ENCODE measurements around the gene MYD88.
"Not testable (repeated sequence)": the region's sequence is repeated elsewhere in the genome, so short reads cannot be mapped to it uniquely, and the experiment has no call there.

MYD88 gene

GRCh38 chr3:38127611-38128302, 10.7 kb upstream of the MYD88 start:
- no peak for DNase-seq

DNA sequence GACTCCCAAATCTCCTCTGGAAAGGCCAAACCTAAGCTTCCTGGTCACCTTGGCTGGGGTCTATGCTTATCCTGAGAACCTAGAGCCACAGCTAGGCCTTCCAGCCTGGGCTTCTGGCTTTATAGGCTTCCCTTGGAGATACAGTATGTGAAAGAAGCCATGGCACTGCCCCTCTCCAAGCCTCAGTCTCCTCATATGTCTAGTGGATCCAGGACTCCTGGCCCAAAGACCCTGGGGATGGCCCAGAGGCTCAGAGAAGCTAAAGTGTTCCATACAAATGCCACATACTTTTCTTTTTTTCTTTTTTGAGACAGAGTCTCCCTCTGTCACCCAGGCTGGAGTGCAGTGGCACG, 10.2 kb upstream of the MYD88 start:
- no peak for DNase-seq

- no peak for DNase-seq
Measured at GRCh38 chr3:38129058-38129457, 9.4 kb upstream of the MYD88 start.

- DNase-seq: no peak
Measured at GRCh38 chr3:38130631-38131065, 7.8 kb upstream of the MYD88 start.

- DNase-seq: no peak
Measured at GRCh38 chr3:38131621-38132369, 6.7 kb upstream of the MYD88 start.

DNA sequence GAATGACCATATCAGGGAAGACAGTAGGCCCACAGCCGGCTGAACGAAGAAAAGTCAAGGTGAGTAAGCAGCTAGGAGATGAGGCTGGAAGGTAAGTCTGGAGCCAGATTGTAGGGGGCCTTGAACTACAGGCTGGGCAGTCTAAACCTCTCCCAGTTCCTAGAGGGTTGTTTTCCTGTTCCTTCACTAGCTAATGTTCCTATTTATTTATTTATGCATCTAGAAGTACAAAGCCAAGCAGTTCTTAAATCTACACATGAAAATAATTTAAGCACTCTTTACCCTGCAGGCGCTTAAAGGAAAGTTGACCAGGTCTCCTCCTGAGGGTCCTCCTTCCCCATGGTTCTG, 5.3 kb upstream of the MYD88 start:
- DNase-seq: no peak

GRCh38 chr3:38133557-38134405, 4.7 kb upstream of the MYD88 start:
- DNase-seq: no peak

DNA sequence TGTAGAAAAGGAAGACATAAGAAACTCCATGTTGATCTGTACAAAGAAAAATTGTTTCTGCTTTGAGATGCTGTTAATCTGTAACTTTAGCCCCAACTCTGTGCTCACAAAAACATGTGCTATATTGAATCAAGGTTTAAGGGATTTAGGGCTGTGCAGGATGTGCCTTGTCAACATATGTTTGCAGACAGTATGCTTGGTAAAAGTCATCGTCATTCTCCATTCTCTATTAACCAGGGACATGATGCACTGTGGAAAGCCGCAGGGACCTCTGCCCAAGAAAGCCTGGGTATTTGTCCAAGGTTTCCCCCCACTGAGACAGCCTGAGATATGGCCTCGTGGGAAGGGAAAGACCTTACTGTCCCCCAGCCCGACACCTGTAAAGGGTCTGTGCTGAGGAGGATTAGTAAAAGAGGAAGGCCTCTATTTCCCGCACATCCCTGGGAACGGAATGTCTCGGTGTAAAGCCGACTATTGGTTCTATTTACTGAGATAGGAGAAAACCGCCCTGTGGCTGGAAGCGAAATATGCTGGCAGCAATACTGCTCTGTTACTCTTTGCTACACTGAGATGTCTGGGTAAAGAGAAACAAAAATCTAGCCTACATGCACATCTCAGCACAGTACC, 3.8 kb upstream of the MYD88 start:
- not testable (repeated sequence) for DNase-seq

- DNase-seq: not testable (repeated sequence)
Measured at GRCh38 chr3:38135621-38136277, 2.7 kb upstream of the MYD88 start.

GRCh38 chr3:38136393-38136776, 2.1 kb upstream of the MYD88 start:
- no peak for DNase-seq

- peak; percentile 97 for DNase-seq
Measured at GRCh38 chr3:38136777-38137614, 1.5 kb upstream of the MYD88 start, which contains the start of gene ACAA1. Gene ACAA1, minus strand, starts transcription at chr3:38137127. Its CDS starts 92 bp downstream, at chr3:38137035.

GRCh38 chr3:38137615-38138348, 679 bp upstream of the MYD88 start:
- no peak for DNase-seq

- no peak for DNase-seq
Measured at GRCh38 chr3:38139191-38139590, 730 bp downstream of the MYD88 start.

- DNase-seq: no peak
Measured at GRCh38 chr3:38139652-38140051, 1.2 kb downstream of the MYD88 start.

DNA sequence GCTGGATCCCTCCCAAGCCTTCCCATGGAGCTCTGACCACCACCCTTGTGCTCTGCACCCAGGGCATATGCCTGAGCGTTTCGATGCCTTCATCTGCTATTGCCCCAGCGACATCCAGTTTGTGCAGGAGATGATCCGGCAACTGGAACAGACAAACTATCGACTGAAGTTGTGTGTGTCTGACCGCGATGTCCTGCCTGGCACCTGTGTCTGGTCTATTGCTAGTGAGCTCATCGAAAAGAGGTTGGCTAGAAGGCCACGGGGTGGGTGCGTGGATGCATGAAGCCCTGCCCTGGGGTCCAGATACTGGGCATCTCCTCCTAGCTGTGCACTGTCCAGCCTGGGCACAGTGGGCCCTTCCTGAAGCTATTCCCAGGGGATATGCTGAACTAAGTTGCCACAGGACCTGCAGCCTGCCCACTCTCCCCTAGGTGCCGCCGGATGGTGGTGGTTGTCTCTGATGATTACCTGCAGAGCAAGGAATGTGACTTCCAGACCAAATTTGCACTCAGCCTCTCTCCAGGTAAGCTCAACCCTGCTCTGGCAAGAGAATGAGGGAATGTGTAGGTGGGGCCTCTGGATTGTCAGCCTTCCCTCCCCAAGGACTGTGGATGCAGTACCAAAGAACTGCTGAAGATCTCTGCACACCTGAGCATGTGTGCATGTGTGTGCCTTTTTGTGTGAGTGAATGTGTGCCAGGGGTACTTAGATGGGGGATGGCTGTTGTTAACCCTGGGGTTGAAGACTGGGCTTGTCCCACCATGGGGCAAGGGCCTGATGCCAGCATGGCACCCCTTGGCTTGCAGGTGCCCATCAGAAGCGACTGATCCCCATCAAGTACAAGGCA, 2.1 kb downstream of the MYD88 start:
- DNase-seq: no peak

GRCh38 chr3:38141173-38141951, 2.9 kb downstream of the MYD88 start:
- no peak for DNase-seq

DNA sequence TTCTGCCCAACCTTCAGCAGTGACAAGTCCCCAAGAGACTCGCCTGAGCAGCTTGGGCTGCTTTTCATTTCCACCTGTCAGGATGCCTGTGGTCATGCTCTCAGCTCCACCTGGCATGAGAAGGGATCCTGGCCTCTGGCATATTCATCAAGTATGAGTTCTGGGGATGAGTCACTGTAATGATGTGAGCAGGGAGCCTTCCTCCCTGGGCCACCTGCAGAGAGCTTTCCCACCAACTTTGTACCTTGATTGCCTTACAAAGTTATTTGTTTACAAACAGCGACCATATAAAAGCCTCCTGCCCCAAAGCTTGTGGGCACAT, 3.5 kb downstream of the MYD88 start:
- no peak for DNase-seq

GRCh38 chr3:38142959-38143358, 4.5 kb downstream of the MYD88 start:
- DNase-seq: no peak

DNA sequence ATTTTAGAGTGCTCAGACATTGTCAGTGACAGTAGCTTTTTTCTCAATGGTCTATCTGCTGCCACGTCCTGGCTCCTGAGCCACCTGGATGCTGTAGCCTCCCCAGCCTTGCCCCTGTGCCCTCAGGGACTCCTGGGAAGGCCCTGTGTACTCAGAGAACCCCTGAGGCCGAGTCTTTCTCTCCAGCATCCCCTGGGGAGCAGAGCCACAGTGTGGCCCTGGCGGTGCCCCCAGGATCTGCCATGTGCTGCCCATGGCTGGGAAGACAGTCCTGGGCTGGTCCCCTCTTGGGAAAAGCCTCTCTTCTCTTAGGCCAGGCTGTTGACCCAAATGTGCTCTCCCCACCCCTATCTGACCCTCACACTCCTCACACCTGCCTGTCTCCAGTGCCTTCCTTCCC, 5.0 kb downstream of the MYD88 start:
- no peak for DNase-seq

All from NK-92 treated with Interleukin-12 subunit alpha and Interleukin-12 subunit beta, amount 100 ng/mL, for 24 hours (cell line).